ENCODE data around the gene EPHA2. TPM values are rescaled to one million over a fixed set of nuclear protein-coding genes. Genes with fewer than 3 reads are reported as not detected.

EPHA2 gene
- total RNA-seq, 2 experiments from 2014 or later: 0.19 to 0.21 TPM

DNA sequence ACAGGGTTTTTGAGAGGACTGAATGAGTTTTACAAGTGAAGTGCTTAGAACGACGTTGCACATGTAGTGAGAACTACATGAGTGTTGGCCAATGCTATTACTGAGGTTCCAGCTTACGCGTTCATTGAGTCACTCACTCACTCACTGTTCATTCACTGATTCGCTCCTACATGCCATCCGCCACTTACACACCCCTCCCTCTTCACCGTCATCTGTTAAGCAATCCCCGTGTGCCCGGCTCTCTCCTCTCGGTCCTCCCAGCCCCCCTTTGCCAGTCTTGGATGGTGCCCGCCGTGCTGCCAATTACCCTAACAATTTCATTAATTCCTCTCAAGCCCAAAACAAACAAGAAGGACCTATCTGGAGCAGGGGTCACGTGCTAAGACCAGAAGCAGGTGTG lies 27.3 kb upstream of the EPHA2 start:
- peaks cover 3% of the 10 kb centered on the region for H3K4me1 Mint-ChIP-seq
- intact Hi-C loops (cut with DNase I, micrococcal nuclease): loop anchor here in 1 of 2 experiments (10.0 kb wide), 1 partner anchor 388 kb away; no protein-coding TSS in a partner anchor
- CTCF ChIA-PET: interaction anchor here (0.6 to 12.2 kb wide), 3 partner anchors 14 to 101 kb away, joined by 3 to 219 read pairs (median 10); no protein-coding TSS in a partner anchor
- H3K4me3 Mint-ChIP-seq: no peak overlapping the region
- H3K27me3 Mint-ChIP-seq: no peaks in the 10 kb centered on the region
- H3K27ac Mint-ChIP-seq: no peak overlapping the region
- H3K36me3 Mint-ChIP-seq (ENCODE audit: low read depth): no peaks in the 10 kb centered on the region
- POLR2A ChIA-PET: no interaction called here
- ATAC-seq (no peak), DNase-seq (no peak)
- H3K9me3 Mint-ChIP-seq (ENCODE audit: low read depth): no peaks in the 10 kb centered on the region

GRCh38 chr1:16181887-16182719 lies 26.2 kb upstream of the EPHA2 start:
- intact Hi-C loops (cut with DNase I, micrococcal nuclease): loop anchor here in 1 of 2 experiments (10.0 kb wide), 1 partner anchor 387 kb away; no protein-coding TSS in a partner anchor
- Mint-ChIP-seq H3K27ac (no peak overlapping the region), H3K4me1 (no peaks in the 10 kb centered on the region), H3K27me3 (no peaks in the 10 kb centered on the region), H3K36me3 (ENCODE audit: low read depth) (no peaks in the 10 kb centered on the region), H3K9me3 (ENCODE audit: low read depth) (no peaks in the 10 kb centered on the region), H3K4me3 (no peak overlapping the region)
- ATAC-seq (no peak), DNase-seq (no peak)
- ChIA-PET POLR2A (no interaction called here), CTCF (interaction anchor here (12.2 kb wide), 1 partner anchor 100 kb away, joined by 219 read pairs; no protein-coding TSS in a partner anchor)

- Mint-ChIP-seq H3K27me3 (no peaks in the 10 kb centered on the region), H3K4me1 (no peaks in the 10 kb centered on the region), H3K36me3 (ENCODE audit: low read depth) (no peaks in the 10 kb centered on the region), H3K27ac (no peak overlapping the region), H3K4me3 (no peak overlapping the region), H3K9me3 (ENCODE audit: low read depth) (no peaks in the 10 kb centered on the region)
- intact Hi-C loops (cut with DNase I, micrococcal nuclease): loop anchor here in 1 of 2 experiments (10.0 kb wide), 1 partner anchor 386 kb away; no protein-coding TSS in a partner anchor
- ATAC-seq (no peak), DNase-seq (no peak)
- CTCF ChIA-PET: interaction anchor here (1.0 to 1.6 kb wide), 3 partner anchors 10 to 107 kb away, joined by 3 to 11 read pairs (median 4); partner anchors contain the start of gene FAM131C
- POLR2A ChIA-PET: no interaction called here
Observed at GRCh38 chr1:16180291-16180824, 24.5 kb upstream of the EPHA2 start.

GRCh38 chr1:16178596-16179497 lies 23.0 kb upstream of the EPHA2 start:
- Mint-ChIP-seq H3K27me3 (no peaks in the 10 kb centered on the region), H3K36me3 (ENCODE audit: low read depth) (no peaks in the 10 kb centered on the region), H3K4me3 (no peak overlapping the region), H3K4me1 (no peaks in the 10 kb centered on the region), H3K9me3 (ENCODE audit: low read depth) (no peaks in the 10 kb centered on the region), H3K27ac (no peak overlapping the region)
- POLR2A ChIA-PET: no interaction called here
- no peak for ATAC-seq
- DNase-seq: no peak
- intact Hi-C loops (cut with DNase I, micrococcal nuclease): no loop called here
- CTCF ChIA-PET: interaction anchor here (0.9 kb wide), 1 partner anchor 96 kb away, joined by 3 read pairs; no protein-coding TSS in a partner anchor

- ChIA-PET CTCF (no interaction called here), POLR2A (no interaction called here)
- ATAC-seq: no peak
- Mint-ChIP-seq H3K4me1 (no peaks in the 10 kb centered on the region), H3K36me3 (ENCODE audit: low read depth) (no peaks in the 10 kb centered on the region), H3K9me3 (ENCODE audit: low read depth) (no peaks in the 10 kb centered on the region), H3K27ac (no peak overlapping the region), H3K27me3 (no peaks in the 10 kb centered on the region), H3K4me3 (no peak overlapping the region)
- no peak for DNase-seq
- intact Hi-C loops (cut with DNase I, micrococcal nuclease): no loop called here
Observed at GRCh38 chr1:16177306-16177705, 21.4 kb upstream of the EPHA2 start.

GRCh38 chr1:16176653-16177052 lies 20.8 kb upstream of the EPHA2 start:
- no peak overlapping the region for H3K27ac Mint-ChIP-seq
- no peaks in the 10 kb centered on the region for H3K36me3 Mint-ChIP-seq (ENCODE audit: low read depth)
- no peaks in the 10 kb centered on the region for H3K4me1 Mint-ChIP-seq
- CTCF ChIA-PET: interaction anchor here (0.6 kb wide), 1 partner anchor 111 kb away, joined by 3 read pairs; no protein-coding TSS in a partner anchor
- POLR2A ChIA-PET: no interaction called here
- no peak for ATAC-seq
- H3K27me3 Mint-ChIP-seq: no peaks in the 10 kb centered on the region
- H3K9me3 Mint-ChIP-seq (ENCODE audit: low read depth): no peaks in the 10 kb centered on the region
- intact Hi-C loops (cut with DNase I, micrococcal nuclease): no loop called here
- DNase-seq: no peak
- no peak overlapping the region for H3K4me3 Mint-ChIP-seq

GRCh38 chr1:16175610-16176553 lies 20.0 kb upstream of the EPHA2 start:
- ATAC-seq (no peak), DNase-seq (no peak)
- Mint-ChIP-seq H3K4me1 (no peaks in the 10 kb centered on the region), H3K4me3 (no peak overlapping the region), H3K27ac (no peak overlapping the region), H3K9me3 (ENCODE audit: low read depth) (no peaks in the 10 kb centered on the region), H3K36me3 (ENCODE audit: low read depth) (no peaks in the 10 kb centered on the region), H3K27me3 (no peaks in the 10 kb centered on the region)
- ChIA-PET POLR2A (no interaction called here), CTCF (interaction anchor here (0.6 to 0.7 kb wide), 2 partner anchors 110 to 184 kb away, joined by 3 to 4 read pairs; no protein-coding TSS in a partner anchor)
- intact Hi-C loops (cut with DNase I, micrococcal nuclease): no loop called here

GRCh38 chr1:16174886-16175598 lies 19.2 kb upstream of the EPHA2 start:
- ATAC-seq (no peak), DNase-seq (no peak)
- intact Hi-C loops (cut with DNase I, micrococcal nuclease): no loop called here
- Mint-ChIP-seq H3K27ac (no peak overlapping the region), H3K9me3 (ENCODE audit: low read depth) (no peaks in the 10 kb centered on the region), H3K4me1 (no peaks in the 10 kb centered on the region), H3K27me3 (no peaks in the 10 kb centered on the region), H3K4me3 (no peak overlapping the region), H3K36me3 (ENCODE audit: low read depth) (no peaks in the 10 kb centered on the region)
- ChIA-PET POLR2A (no interaction called here), CTCF (interaction anchor here (0.7 kb wide), 1 partner anchor 184 kb away, joined by 4 read pairs; no protein-coding TSS in a partner anchor)

- ChIA-PET CTCF (no interaction called here), POLR2A (no interaction called here)
- Mint-ChIP-seq H3K4me3 (no peak overlapping the region), H3K27me3 (no peaks in the 10 kb centered on the region), H3K4me1 (peaks cover under 1% of the 10 kb centered on the region), H3K36me3 (ENCODE audit: low read depth) (no peaks in the 10 kb centered on the region), H3K9me3 (ENCODE audit: low read depth) (no peaks in the 10 kb centered on the region), H3K27ac (no peak overlapping the region)
- intact Hi-C loops (cut with DNase I, micrococcal nuclease): no loop called here
- no peak for DNase-seq
- no peak for ATAC-seq
Observed at GRCh38 chr1:16174261-16174868, 18.5 kb upstream of the EPHA2 start.

All from activated CD4-positive, alpha-beta T cell treated with anti-CD3 and anti-CD28 coated beads for 36 hours (primary cell).